ENCODE results near the gene FKBP1B.
"Not testable (repeated sequence)": the region's sequence is repeated elsewhere in the genome, so short reads cannot be mapped to it uniquely, and the experiment has no call there.

GRCh38 chr2:24109431-24109830 lies 59.9 kb downstream of the FKBP1B start:
- TF ChIP-seq POLR2A, CTCF (IDR thresholded peaks at IDR 0.05): not testable (repeated sequence)
